Lower lobe of right lung (tissue), 2 donors: Measurements from ENCODE around the gene TSC2. TPM values are rescaled to one million over a fixed set of nuclear protein-coding genes. Genes with fewer than 3 reads are reported as not detected.

Experiments used
- ATAC-seq, 2 donors: fragments of 200-7000 bp; cut with Tn5 transposase; one replicate each; pipeline ENCODE4 v1.9.1; 2020 to 2022; ENCODE audit warnings: mild to moderate bottlenecking in 2 of 2, moderate library complexity in 2 of 2
- DNase-seq: peaks from one replicate; pipeline ENCODE4 v3.0.0-alpha.2; 2020
- H3K27ac ChIP-seq: fragments of 200-600 bp; one replicate; pipeline ENCODE4 v1.8.0; 2022
- H3K27me3 ChIP-seq: fragments of 200-600 bp; one replicate; pipeline ENCODE4 v1.8.0; 2022; ENCODE audit warnings: low read depth
- H3K36me3 ChIP-seq: fragments of 200-600 bp; one replicate; pipeline ENCODE4 v1.8.0; 2022; ENCODE audit warnings: mild to moderate bottlenecking
- H3K4me1 ChIP-seq: fragments of 200-600 bp; one replicate; pipeline ENCODE4 v1.8.0; 2022
- H3K4me3 ChIP-seq: fragments of 200-600 bp; one replicate; pipeline ENCODE4 v1.8.0; 2022; ENCODE audit warnings: mild to moderate bottlenecking
- H3K9me3 ChIP-seq: fragments of 200-600 bp; one replicate; pipeline ENCODE4 v1.8.0; 2022
- intact Hi-C: fragments of 100-400 bp; cut with DNase I; formaldehyde crosslinking; loops from one replicate; pipeline ENCODE4 v1.11.0; 2022
- total RNA-seq: library from RNA; stranded (reverse); fragmentation: NEBNext Ultra II Directional; extraction: Animal tissue kit (Norgen Biotek cat#: 25700); gene quantifications from one replicate; pipeline ENCODE4 v1.2.1, GENCODE V29; 2021
- TF ChIP-seq, protein P1 (sequence below): fragments of 200-600 bp; IDR thresholded peaks from one replicate; pipeline ENCODE4 v1.8.0; 2022; ENCODE audit warnings: antibody characterized with exemption, mild to moderate bottlenecking
- donor health status: DM: no; HTN: yes; CAD: no; lungs with severe emphysema.

TSC2 gene
- total RNA-seq, 1 donor from 2014 or later: 123 TPM

DNA sequence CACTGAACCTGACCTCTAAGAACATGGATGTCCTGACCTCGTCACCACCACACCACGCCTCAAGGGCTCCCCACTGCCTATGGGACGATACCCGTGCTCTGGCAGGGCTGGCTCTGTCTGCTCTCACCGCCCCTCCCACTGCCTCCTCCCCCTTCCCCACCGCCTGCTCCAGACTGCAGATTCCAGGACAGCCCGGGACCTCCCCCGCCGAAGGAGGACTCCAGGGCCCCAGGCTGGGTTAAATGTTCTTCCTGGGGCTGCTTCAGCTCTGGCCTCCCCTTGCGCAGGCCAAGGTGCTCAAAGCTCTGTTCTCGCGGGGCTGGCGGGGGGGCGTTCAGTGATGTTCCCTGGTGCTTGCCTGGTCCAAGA, 25.1 kb upstream of the TSC2 start:
- Histone ChIP-seq H3K9me3 (no peaks in the 10 kb centered on the region), H3K36me3 (no peaks in the 10 kb centered on the region), H3K4me3 (peak overlapping the region; percentile 53), H3K27ac (peak overlapping the region; percentile 85), H3K4me1 (peaks cover 54% of the 10 kb centered on the region), H3K27me3 (peaks cover 48% of the 10 kb centered on the region)
- TF ChIP-seq, protein P1, sequence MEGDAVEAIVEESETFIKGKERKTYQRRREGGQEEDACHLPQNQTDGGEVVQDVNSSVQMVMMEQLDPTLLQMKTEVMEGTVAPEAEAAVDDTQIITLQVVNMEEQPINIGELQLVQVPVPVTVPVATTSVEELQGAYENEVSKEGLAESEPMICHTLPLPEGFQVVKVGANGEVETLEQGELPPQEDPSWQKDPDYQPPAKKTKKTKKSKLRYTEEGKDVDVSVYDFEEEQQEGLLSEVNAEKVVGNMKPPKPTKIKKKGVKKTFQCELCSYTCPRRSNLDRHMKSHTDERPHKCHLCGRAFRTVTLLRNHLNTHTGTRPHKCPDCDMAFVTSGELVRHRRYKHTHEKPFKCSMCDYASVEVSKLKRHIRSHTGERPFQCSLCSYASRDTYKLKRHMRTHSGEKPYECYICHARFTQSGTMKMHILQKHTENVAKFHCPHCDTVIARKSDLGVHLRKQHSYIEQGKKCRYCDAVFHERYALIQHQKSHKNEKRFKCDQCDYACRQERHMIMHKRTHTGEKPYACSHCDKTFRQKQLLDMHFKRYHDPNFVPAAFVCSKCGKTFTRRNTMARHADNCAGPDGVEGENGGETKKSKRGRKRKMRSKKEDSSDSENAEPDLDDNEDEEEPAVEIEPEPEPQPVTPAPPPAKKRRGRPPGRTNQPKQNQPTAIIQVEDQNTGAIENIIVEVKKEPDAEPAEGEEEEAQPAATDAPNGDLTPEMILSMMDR: no peak
- intact Hi-C loops: loop anchor here (10.0 kb wide), 1 partner anchor 122 kb away; the partner anchor contains the start of gene RAB26
- DNase-seq: no peak
- ATAC-seq: peak; percentile 10 to 29

DNA sequence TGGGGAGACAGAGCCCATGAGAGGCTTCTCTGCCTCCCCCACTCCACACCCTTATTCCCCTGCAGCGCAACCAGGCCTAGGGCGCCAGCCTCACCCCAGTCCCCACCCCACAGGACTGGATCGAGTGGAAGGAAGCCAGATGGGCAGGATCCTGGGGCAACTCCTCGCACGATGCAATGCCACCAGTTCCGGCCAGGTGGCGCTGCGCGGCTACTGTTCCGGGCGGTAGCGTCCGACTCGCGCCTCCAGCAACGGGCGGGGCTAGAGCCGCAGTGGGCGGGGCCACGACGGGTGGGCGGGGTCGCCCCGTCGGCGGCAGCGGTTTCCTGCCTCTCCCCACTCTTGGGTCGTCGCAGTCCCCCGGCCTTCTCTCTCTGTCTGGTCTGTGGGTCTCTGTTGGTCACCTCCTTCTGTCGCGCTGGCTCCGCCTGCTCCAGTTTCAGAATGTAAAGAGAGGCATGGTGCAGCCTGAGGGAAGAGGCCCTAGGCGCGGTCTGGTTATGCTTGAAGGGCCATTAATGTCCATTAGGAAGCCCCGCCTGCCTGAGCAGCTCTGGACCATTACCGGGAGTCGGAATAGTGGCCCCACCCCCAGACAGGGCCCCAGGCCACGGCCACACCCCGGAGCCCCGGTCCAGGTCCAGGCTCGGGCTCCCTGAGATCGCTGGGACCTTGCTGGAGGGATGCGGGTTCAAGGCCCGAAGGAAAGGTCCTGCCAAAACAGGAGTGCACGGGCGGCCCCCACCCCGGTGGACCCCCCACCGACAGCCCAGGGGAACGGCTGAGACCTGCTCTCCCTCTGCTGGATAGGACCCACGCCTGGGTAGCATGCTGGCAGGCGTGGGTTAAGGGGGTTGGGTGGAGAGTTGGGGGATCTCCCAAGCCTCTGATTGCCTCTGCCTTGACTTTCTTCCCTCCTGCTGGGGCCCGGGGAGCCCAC, 24.4 kb upstream of the TSC2 start:
- H3K9me3 ChIP-seq: no peaks in the 10 kb centered on the region
- peak overlapping the region; percentile 85 for H3K27ac ChIP-seq
- TF ChIP-seq, protein P1: peak; percentile 98
- peaks cover 41% of the 10 kb centered on the region for H3K27me3 ChIP-seq
- peak; percentile 94 to 96 for ATAC-seq
- peak; percentile 95 for DNase-seq
- peaks cover 61% of the 10 kb centered on the region for H3K4me1 ChIP-seq
- H3K4me3 ChIP-seq: peak overlapping the region; percentile 53
- H3K36me3 ChIP-seq: no peaks in the 10 kb centered on the region
- intact Hi-C loops: loop anchor here (10.0 kb wide), 1 partner anchor 121 kb away; the partner anchor contains the start of gene RAB26

DNA sequence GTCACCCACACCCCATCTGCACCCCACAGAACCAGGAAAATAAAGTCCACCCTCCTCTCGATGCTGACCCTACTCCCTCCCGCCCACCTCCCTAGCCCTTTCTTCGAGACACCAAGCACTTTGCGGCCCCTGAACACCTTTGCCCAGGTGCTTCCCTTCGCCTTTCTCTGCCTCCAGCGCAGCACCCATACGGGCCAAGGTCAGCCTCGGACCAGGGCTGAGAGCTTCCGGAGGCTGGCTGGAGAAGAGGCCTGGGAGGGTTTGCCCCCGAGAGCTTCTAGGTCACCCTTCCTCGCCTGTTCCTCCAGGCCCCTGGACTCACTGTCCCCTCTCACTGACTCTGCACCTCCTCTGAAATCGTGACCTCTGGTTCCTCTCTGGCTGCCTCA, 23.8 kb upstream of the TSC2 start:
- Histone ChIP-seq H3K4me3 (peak overlapping the region; percentile 53), H3K9me3 (no peaks in the 10 kb centered on the region), H3K4me1 (peaks cover 67% of the 10 kb centered on the region), H3K27ac (peak overlapping the region; percentile 85), H3K27me3 (peaks cover 36% of the 10 kb centered on the region), H3K36me3 (no peaks in the 10 kb centered on the region)
- intact Hi-C loops: loop anchor here (10.0 kb wide), 1 partner anchor 121 kb away; the partner anchor contains the start of gene RAB26
- ATAC-seq: no peak
- TF ChIP-seq, protein P1: no peak
- DNase-seq: no peak

DNA sequence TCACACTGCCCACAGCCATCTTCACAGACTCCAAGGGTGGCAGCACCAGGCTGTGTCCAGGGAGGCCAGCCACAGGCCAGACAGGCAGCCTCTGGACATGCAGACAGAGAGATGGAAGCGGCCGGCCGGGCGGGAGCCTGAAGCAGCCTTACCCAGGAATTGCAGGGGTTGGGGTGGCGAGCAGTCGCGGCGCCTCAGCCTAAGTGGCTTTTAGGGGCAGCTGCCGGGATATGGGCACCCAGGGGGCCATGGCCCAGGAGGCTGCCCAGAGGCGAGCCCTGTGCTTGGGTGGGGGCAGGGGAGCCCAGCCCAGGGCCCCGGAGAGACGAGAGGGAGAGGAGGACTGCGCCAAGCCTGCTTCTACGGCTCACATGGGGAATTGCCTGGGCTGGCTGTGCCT, 22.5 kb upstream of the TSC2 start:
- DNase-seq: no peak
- TF ChIP-seq, protein P1: no peak
- Histone ChIP-seq H3K9me3 (no peaks in the 10 kb centered on the region), H3K27me3 (peaks cover 24% of the 10 kb centered on the region), H3K36me3 (peaks cover 7% of the 10 kb centered on the region), H3K27ac (peak overlapping the region; percentile 85), H3K4me3 (no peak overlapping the region), H3K4me1 (peaks cover 72% of the 10 kb centered on the region)
- ATAC-seq: no peak
- intact Hi-C loops: loop anchor here (10.0 kb wide), 1 partner anchor 120 kb away; the partner anchor contains the start of gene RAB26

DNA sequence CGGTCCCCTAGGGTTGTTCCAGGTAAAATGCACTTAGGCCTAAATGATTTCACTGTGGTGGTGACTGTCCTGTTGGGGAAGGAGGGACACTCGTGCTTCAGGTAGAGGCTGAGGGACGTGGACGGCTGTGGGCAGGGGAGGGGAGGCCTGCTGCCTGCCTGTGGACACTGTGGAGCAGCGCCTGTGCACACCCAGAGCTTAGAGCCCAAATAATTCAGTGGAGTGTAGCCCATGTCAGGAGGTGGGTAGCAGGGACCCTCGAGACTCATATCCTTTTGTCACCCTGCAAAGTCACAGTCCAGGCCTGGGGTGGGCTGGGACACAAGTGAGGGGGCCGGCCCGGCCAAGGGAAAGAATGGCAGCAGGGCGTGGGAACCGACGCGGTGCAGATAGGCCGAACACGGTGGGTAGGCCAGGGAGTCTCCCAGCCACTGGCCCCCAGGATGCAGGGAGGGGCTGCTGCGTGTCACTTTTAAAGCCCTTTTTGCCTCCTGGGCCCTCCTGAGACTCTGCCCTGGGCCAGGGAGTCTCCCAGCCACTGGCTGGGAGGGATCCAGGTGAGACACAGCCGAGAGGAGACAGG, 21.8 kb upstream of the TSC2 start:
- H3K4me1 ChIP-seq: peaks cover 74% of the 10 kb centered on the region
- intact Hi-C loops: loop anchor here (10.0 kb wide), 1 partner anchor 119 kb away; the partner anchor contains the start of gene RAB26
- DNase-seq: no peak

More for the DNA sequence above, 21.8 kb upstream of the TSC2 start:
- no peak for ATAC-seq
- Histone ChIP-seq H3K27ac (peak overlapping the region; percentile 78), H3K4me3 (peak overlapping the region; percentile 84), H3K36me3 (peaks cover 14% of the 10 kb centered on the region), H3K9me3 (no peaks in the 10 kb centered on the region), H3K27me3 (peaks cover 16% of the 10 kb centered on the region)
- TF ChIP-seq, protein P1: no peak
